ENCODE data around the gene COA5.

COA5 gene

GRCh38 chr2:98608116-98608961, at the start of gene COA5, which contains the start of gene UNC50:
COA5 (minus strand) TSS chr2:98608512; CDS start chr2:98608405, 107 bp downstream.
UNC50 (plus strand) TSS chr2:98608589; CDS start chr2:98609760, 1,171 bp downstream.
- H3K4me3 ChIP-seq (ENCODE audit: low read depth, low read length), result peak within 1 kb of the TSS; percentile 92
- TF ChIP-seq, protein P1, sequence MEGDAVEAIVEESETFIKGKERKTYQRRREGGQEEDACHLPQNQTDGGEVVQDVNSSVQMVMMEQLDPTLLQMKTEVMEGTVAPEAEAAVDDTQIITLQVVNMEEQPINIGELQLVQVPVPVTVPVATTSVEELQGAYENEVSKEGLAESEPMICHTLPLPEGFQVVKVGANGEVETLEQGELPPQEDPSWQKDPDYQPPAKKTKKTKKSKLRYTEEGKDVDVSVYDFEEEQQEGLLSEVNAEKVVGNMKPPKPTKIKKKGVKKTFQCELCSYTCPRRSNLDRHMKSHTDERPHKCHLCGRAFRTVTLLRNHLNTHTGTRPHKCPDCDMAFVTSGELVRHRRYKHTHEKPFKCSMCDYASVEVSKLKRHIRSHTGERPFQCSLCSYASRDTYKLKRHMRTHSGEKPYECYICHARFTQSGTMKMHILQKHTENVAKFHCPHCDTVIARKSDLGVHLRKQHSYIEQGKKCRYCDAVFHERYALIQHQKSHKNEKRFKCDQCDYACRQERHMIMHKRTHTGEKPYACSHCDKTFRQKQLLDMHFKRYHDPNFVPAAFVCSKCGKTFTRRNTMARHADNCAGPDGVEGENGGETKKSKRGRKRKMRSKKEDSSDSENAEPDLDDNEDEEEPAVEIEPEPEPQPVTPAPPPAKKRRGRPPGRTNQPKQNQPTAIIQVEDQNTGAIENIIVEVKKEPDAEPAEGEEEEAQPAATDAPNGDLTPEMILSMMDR (IDR thresholded peaks at IDR 0.05; ENCODE audit: insufficient read depth, low read length, missing control alignments), result peak; percentile 17
- no peak for DNase-seq (ENCODE audit: low read depth, low spot score)
- ChIA-PET CTCF (interaction anchor here (1.2 to 2.5 kb wide), 4 partner anchors 10 to 196 kb away, joined by 4 to 13 read pairs (median 8); no protein-coding TSS in a partner anchor), POLR2A (interaction anchor here (0.5 to 0.9 kb wide), 3 partner anchors 48 to 532 kb away, joined by 3 read pairs; no protein-coding TSS in a partner anchor)

DNA sequence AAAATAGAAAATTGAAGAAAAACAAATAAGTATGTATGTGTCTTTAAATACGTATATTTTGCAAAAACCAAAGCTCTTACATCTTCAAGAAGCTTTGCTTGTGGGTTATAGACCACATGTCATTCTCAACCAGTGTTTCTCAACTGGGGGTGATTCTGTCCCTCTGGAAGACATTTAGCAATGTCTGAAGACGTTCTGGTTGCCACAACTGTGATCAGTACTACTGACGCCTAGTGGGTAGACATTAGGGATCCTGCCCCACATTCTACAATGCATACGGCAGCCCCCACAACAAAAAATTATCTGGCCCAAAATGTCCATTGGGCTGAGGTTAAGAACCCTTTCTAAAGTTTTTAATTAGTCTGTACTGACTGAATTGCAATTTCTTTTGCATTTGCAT, 48.5 kb upstream of the COA5 start:
- POLR2A ChIA-PET, result no interaction called here
- CTCF ChIA-PET, result interaction anchor here (0.9 to 1.7 kb wide), 3 partner anchors 179 to 1606 kb away, joined by 3 to 8 read pairs (median 3); no protein-coding TSS in a partner anchor
- no peak for DNase-seq (ENCODE audit: low read depth, low spot score)
- no peak overlapping the region for H3K4me3 ChIP-seq (ENCODE audit: low read depth, low read length)
- TF ChIP-seq, protein P1 (IDR thresholded peaks at IDR 0.05; ENCODE audit: insufficient read depth, low read length, missing control alignments), result no peak

DNA sequence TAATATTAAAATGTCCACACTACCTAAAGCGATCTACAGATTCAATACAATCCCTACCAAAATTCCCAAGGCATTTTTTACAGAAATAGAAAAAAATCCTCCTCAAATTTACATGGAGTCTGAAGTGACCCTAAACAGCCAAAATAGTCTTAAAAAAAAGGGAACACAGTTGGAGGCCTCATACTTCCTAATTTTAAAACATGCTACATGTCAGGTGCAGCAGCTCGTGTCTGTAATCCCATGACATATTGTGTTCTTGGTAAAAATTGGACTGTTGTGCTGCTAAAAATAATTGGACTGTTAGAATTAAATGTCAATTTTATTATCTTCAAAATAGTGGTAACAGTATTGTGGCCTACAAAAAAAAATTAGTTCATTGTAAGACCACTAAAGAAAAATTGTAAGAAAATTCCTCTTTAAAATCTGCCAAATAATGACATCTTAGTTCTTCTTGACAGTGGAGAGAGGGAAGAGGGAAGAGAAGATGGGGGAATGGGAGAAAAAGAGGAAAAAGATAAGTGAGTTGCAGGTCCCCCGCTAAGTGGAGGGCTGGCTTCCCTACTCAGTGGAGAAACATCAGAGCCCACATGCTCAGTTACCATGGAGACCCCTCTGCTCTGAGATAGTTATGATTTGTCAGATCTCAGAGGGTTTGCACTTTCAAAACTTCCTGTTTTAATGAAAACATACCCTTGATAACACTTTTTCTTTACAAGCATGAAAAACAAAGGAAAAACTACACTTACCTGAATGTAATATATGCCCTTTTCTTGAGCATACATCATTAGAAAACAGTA, 46.6 kb upstream of the COA5 start:
- TF ChIP-seq, protein P1 (IDR thresholded peaks at IDR 0.05; ENCODE audit: insufficient read depth, low read length, missing control alignments), result no peak
- H3K4me3 ChIP-seq (ENCODE audit: low read depth, low read length), result no peak overlapping the region
- ChIA-PET CTCF (no interaction called here), POLR2A (no interaction called here)
- no peak for DNase-seq (ENCODE audit: low read depth, low spot score)

DNA sequence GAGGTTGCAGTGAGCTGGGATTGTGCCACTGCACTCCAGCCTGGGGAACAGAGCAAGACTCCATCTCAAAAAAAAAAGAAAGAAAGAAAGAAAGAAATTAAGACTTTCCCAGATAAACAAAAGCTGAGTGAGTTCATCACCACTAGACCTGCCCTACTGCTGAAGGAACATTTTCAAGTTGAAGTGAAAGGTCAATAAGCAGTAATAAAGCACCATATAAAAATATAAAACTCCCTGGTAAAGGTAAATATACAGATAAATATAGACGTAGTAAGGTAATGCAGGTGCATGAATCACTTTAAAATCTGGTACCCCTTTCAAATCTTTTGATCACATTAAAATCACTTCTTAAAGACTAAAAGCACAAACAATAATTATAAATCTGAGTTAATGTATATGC, 42.7 kb upstream of the COA5 start:
- CTCF ChIA-PET, result interaction anchor here (0.9 kb wide), 1 partner anchor 413 kb away, joined by 3 read pairs; no protein-coding TSS in a partner anchor
- no peak for DNase-seq (ENCODE audit: low read depth, low spot score)

GRCh38 chr2:98649992-98650375, 41.7 kb upstream of the COA5 start:
- CTCF ChIA-PET, result interaction anchor here (0.6 to 3.2 kb wide), 26 partner anchors 10 to 1611 kb away, joined by 3 to 73 read pairs (median 4); partner anchors contain the start of gene REV1
- TF ChIP-seq, protein P1 (IDR thresholded peaks at IDR 0.05; ENCODE audit: insufficient read depth, low read length, missing control alignments), result no peak
- POLR2A ChIA-PET, result no interaction called here

More for the DNA sequence above, 42.7 kb upstream of the COA5 start:
- POLR2A ChIA-PET, result no interaction called here
- TF ChIP-seq, protein P1 (IDR thresholded peaks at IDR 0.05; ENCODE audit: insufficient read depth, low read length, missing control alignments), result no peak
- H3K4me3 ChIP-seq (ENCODE audit: low read depth, low read length), result no peak overlapping the region

More at GRCh38 chr2:98649992-98650375, 41.7 kb upstream of the COA5 start:
- no peak for DNase-seq (ENCODE audit: low read depth, low spot score)
- no peak overlapping the region for H3K4me3 ChIP-seq (ENCODE audit: low read depth, low read length)

Data from AG04449 (cell line).